GM19395 (cell line): Measurements from ENCODE around the gene TSHZ3.

ENCODE experiments used
- ATAC-seq: cut with Tn5 transposase; IDR thresholded peaks from one replicate; pipeline ENCODE4 v1.9.1; 2021; ENCODE audit warnings: mild to moderate bottlenecking, moderate library complexity; ENCODE audit not compliant: unreplicated experiment

The TSHZ3 gene

DNA sequence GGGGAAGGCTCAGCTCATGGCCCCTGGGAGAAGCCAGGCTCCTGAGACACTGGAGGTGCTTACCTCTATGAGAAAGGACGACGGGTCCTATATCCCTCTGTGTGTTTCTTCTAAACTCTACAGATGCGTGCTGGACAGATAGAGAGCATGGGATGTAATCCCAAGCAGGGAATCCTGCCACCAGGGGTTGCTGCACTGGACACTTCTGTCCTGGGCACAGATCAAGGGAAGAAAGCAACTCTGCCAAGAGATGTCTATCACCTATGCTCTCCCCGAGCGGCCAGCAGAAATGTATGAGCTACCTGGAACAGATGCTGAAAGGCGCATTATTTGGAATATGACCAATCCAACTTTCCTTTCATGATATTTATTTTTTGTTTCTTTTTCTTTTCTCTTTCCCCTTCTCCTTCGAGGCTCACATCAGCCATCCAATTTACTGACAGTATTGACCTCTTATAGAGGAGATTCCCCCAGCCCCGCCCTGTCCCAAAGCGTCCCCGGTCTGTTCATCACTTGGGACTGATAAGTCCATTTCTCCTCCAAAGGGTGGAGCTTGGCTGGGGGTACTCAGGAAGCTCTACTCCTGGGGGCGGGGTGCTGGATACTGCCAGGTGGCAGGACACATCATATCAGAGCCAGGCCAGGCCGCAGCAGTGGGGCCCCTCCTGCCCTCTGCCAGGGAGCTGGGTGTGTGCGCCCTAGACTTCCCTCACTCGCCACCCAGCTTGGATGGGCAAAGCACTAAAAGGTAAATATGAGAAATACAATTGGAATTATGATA lies 34.2 kb downstream of the TSHZ3 start:
- no peak for ATAC-seq

DNA sequence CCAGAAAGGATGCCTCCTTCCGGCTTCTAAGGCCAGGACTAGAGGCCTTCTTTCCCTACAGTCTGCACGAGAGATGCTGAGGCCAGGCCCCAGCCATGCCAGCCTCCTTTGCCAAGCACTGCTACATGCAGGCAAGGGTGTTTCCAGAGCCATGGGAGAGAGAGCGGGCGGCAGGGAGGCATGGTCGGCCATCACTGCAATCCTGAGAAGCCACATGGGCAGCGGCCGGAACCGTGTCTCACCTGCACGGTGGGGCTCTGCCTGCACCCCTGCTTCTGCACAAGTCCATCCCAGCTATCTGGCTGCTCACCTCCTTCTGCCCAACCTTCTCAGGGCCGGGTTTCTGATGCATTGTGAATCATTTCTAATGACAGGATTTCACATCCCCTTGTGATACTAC lies 35.1 kb downstream of the TSHZ3 start:
- ATAC-seq: no peak

DNA sequence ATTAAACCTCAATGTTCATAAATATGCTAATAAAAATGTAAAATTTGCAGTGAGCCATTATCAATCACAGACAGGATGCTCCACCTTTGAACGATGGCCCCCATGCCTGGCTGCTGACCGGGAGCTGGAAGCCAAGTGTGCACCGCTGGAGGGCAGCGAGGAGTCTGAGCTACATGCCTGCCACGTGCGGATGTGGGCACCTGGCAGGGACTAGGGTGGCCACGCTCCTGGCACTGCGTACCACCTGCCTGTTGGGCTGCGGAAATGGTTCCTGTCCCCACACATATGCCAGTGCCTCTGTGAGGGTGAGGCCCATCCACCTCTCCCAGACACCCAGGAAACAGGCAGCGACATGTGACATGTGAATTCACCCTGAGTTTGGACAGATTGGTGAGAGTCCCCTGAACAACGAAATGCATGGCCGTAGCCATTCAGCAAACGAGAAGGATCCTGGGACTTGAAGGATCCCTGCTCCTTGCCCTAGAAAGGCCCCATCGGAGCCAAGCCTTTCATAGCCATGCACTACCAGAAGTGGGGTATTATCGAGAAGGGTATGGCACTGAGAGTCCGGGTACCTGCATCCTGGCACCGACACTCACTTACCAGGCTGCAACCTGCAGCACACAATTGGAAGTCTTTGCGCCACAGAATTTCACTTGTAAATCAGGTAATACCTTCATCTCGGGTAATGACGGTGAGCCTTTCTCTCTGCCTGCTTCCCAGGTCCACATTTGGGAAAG lies 35.8 kb downstream of the TSHZ3 start:
- no peak for ATAC-seq

DNA sequence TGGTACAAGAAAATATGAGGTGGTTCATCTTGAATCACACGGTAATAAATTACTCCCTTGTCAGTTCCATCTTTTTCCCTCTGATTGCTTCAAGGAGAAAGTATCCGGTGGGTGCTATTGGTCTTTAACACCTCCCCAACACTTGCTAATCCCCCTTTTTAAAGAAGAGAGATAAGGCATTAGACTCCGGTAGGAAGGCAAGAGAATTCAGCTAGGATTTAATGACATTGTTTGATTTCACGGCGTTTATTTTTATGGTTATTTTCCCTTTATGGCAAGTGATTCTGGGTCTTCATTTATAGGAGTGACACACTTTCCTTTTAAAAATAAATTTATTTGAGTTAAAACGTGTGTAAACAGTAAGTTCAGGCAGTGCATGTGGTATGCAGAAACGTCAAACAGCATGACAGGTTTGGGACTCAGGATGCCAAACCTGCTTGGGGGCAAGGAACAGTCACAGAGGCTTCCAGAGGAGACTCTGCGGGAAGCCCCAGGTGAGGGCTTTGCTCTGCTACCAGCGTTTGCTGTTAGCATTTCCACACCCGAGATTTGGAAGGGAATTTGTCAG lies 36.5 kb downstream of the TSHZ3 start:
- no peak for ATAC-seq

DNA sequence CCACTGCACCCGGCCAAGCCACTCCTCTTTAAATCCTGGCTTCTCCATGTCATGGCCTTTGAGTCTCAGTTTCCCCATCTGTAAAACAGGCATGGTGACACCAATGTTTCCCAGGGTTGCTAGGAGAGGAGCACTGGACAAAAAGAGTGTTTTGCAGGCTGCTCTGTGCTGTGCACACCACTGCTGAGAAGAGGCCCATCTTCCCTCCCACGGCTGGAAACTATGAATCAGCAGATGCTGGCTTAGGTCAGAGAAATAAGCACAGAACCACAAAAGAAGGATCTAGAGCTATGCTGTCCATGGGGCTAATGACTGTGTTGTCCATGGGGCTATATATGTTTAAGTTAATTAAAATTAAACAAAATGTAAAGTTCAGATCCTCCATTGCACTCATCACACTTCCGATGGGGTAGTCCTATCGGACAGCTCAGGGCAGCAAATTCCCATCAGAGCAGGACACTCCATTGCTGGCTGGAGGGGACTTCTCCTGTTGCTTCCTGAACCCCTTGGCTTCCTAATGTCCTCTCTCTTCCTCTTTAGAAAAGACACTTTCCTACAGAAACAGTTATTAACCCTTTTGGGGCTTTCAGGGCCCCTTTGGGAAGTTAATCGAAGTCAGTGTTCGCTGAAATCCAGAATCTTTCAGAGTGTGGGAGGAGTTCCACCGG lies 37.1 kb downstream of the TSHZ3 start:
- no peak for ATAC-seq

DNA sequence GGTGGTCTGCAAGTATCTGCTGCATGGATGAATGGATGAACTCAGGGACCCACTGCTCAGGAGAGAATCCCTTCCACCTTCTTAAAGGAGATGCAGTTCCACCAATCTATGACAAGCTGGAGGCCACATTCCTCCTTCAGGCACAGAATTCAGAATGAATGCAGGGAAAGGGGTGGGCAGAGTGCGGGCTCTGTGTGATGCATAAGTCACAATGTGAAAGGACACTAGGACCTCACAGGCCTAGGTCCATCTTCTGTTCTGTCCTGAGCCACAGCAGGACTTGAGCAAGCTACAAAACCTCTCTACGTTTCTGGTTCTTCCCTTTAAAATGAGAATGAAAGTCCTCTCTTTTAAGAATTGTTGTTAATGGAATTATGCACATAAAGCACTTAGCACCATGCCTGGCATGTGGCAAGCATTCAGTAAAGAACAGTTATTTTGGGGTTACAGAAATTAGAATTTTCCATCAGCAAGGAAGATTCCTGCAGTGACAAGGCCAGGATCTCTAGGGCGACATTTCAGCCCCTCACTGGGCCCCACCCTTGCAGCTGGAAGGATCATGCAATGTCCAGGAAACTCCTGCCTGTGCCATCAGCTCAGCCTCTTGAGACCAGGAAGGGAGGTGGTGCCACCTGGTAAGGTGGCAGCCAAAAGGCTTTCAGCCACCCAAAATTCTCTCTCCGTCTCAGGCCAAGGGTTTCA lies 38.7 kb downstream of the TSHZ3 start:
- ATAC-seq: no peak

DNA sequence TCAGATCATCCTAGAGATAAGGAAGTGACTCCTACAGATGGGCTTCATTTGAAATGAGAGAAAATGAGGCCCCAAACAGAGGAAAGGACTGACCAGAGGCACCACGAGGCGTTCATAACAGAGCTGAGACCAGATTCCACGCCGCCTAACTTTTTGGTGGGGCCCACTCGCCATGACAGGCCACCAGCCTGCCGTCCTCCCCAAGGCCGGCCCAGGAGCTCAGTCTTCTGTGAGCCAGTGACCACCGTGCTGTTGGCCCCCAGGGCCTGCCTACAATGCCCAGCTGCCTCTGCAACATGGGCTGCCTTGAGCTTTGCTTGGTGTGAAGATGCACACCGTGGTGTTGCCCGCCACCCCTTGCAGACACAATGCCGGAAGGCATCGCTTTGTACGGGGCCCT lies 40.5 kb downstream of the TSHZ3 start:
- no peak for ATAC-seq

DNA sequence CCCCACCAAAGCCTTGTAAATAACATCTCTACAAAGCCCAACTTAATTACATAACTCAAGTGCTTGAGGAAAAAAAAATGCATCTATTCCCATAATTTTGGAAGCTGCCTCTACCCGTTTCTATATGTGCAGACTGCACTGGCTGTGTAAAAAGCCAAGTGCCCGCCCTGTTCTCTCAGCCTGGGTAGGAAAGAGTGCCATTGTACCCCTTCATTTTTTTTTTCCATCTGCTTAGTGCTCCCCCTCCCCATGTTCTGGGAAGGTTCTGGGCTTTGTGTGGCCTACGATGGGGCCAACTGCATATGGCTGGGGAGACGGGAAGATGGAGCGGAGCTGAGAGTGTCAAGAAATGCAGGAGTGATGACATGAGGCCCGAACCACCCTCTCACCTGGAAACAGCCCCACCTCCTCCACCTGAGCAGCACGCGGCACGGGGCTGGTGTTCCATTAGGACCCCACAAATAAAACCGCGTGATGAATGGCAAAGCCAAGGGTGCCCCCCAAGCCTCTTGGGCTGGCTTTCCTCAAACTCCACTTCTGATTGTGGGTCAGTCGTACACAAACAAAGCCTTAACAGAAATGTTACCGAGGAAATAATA lies 42.1 kb downstream of the TSHZ3 start:
- no peak for ATAC-seq

DNA sequence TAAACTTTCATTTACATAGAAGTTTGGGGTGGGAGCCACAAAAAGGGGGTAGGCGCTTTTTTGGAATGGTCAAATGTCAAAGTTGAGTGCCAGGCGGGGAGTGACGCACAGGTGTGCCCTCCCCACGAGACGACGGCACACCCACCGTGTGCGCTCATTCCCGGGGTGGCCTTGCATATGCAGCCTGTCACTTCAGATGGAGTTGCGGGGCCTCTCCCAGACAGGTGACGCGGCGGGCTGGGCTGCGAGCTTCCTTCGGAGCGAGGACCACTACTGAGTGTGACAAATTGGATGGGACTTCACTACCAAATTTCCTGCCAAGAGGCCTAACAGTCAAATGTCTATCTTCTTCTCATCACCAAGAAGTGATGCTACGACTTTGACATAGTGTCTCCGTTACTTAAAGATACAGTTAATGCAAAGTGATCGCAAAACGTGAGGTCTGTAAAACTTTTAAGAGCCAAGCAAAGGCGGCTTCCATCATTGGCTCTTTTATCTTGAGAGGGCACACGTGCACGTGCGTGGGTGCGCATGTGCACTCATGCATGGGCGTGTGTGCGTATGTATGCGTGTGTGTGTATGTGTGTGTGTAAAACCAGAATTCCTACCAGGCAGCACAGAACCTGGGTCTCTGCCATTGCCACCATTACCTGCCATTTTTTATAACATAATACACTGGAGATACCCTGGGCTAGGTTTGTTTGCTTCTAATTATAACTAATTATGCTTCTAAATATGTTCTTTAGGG lies 43.1 kb downstream of the TSHZ3 start:
- ATAC-seq: no peak

DNA sequence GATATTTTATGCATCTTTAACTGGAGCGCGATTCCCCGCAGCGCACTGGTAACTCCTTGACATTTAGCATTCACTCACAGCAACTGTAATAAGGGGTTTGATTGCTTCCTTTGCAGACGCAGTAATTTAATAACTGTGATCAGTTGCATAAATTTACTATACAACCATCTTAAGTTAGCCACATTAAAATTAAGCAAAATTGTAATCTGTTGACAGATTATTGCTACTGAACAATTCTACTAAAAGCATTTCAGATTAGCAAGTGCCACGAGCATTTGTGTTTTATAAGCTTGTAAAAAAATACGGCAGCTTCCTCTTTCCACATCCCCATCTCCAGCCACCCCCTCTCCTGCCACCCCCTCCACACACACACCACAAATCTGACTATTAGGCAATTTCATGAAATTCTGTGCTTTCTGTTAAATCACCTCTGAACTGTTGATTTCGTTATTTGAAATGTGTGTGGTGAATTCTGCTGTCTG lies 44.4 kb downstream of the TSHZ3 start:
- ATAC-seq: no peak

DNA sequence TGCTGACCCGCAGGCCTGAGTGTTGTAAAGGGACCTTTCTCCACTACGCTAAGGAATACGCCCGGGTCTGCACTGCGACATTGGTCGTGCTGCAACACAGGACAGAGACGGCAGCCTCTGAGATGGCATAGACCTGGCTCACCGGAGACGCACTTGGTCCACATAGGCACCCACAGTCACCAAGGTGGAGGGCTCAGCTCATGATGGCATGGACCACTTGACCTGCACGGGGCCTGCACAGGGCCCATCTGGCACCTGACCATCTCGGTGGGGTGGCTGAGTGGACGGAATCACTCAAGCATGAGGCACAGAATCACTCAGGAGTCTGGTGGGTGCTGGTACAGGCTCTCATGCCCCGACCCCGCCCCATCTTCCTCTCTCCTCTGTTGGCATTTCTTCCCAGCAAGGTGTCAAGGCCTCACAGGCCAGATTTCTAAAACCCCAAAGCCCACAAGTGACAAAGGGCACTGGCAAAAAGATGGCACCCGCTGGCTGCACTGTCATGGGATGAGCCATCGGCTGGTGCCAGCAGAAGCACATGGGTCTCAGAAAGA lies 45.9 kb downstream of the TSHZ3 start:
- ATAC-seq: no peak

DNA sequence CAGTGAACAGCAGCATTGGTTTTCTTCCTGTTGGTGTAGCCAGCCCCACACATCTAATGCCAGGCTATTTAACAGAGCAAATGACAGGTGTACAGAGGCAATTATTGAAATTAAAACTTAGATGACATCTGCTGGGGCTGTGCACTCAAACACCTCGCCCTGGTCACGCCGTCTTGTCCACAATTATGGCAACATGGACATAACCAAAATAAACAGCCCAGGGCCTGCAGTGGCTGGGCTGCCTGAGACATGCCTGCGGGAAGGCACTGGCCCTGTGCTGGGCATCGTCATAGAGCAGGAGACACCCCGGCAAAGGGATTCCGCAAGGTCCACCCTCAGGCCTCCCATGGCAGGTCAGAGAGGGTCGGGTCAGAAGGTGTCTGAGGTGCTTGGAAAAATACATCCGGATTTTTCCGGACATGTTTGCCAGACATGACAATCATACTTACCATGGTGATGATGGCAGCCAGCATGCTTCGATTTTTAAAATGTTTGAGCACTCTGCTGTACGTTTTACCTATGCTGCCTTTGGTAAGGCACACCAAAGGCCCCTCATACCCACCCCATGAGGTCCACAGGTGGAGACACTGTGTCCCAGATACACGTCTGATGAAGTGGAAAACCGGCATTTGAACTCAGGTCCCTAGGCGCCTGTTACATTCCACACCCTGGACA lies 47.8 kb downstream of the TSHZ3 start:
- ATAC-seq: no peak

DNA sequence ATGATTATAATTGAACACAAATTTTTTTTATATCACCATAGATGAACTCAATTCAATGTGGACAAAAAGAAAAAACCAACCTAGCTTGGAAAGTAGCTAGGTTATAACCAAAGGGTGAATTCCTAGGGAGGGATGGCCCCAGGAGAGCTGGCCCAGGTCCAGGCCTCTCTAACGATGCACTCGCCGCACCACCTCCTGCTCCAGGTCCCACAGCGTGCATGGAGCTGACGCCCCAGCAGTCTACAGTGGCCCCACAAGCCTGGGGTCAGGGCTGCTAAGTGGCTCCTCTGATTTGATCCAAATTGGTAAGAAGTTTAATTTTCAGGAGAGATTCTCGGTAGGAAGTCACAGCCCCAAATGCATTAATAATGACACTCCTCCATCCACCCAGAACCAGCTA lies 48.8 kb downstream of the TSHZ3 start:
- no peak for ATAC-seq

DNA sequence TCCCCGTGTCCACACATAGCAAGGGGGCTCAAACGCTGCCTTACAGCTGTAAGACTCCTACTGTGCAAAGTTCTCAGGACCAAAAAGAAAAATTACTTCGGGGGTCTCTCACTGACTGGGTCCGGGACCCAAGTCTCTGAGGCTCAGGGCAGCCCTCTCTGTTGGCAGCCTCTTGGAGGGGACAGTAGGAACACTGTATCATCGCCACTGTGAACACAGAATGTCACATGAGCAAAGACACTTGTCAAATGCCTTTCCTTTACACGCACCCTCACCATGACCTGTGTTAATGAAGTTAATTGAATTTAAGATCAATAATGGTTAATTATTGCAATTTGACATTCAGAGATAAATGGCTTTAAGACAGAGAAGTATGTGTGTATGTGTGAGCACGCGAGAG lies 49.6 kb downstream of the TSHZ3 start:
- no peak for ATAC-seq

DNA sequence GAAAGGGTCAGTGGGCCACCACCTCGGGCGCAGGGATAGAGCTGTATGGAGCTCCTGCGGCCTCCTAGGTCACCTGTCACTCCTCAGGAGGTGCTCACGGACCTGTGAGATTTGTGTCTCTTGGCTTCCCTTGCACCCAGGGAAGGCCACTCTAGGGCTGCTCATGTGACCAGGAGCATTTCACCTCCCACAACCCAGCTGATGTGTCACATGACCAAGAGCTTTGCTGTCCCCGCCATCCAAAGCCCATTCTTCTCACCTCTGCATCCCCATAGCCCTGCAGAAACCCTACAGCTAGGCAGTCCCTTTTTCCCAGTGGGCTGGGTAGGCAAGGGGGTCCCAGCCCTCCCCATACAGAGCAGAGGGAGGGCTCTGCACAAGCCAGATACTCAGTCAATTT lies 51.2 kb downstream of the TSHZ3 start:
- ATAC-seq: no peak

DNA sequence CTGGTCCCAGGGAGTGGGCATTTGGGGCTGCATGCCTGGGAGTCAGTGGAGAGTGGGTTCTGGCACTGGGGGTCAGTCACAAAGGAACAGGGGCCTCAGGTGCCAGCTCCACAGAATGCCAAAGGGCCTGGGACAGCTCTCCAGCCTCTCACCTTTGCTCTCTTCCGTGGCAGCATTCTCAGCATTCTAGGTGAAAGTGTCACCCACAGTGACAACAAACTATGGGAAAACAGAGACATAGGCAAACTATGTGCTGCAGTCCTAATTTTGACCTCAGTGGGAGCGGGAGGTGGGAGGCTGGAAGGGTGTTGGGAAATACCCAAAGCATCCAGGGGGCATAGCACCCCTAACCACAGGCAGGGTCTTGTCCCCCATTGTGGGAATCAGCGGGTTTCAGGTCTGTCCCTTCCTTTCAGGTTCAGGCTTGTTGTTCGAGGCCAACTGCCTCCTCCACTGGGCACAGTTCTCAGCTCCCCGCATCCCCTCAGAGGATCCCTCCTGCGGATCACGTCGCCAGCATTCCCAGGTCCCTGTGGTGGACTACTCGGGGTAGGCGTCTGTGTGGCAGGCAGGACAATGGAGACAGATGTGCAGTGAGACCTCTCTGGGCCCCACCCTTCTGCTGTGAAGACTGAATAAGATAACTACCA lies 52.4 kb downstream of the TSHZ3 start:
- no peak for ATAC-seq

DNA sequence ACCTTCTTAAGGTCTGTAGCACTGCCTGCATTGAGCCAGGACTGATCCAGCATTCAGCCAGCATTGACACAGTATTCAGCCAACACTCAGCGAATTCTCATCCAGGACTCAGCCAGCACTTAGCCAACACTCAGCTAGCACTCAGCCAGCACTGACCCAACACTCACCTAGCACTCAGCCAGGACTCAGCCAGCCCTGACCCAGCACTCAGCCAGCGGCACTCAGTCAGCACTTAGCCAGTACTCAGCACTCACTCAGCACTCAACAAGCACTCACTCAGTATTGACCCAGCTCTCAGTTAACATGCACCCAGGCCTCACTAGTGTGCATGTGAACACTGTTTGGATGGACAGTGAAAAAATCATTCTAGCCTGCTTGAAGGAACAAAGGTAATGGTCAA lies 55.0 kb downstream of the TSHZ3 start:
- ATAC-seq: no peak

DNA sequence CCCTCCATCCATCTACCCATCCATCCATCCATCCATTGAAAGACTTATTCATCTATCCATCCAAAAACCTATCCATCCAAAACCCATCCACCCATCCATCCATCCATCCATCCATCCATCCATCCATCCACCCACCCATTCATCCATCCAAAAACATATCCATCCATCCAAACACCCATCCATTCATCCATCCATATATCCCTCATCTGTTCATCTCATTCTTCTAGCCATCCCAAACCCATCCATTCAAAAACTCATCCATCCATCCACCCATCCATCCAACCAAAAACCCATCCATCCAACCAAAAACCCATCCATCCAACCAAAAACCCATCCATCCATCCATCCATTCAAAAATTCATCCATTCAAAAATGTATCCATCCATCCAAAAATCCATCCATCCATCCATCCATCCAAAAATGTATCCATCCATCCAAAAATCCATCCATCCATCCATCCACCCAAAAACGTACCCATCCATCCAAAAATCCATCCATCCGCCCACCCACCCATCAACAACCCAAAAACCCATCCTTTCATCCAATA lies 56.5 kb downstream of the TSHZ3 start:
- ATAC-seq: no peak
